Fibroblast of lung (primary cell): ENCODE results near the gene SNX30. TPM values are rescaled to one million over a fixed set of nuclear protein-coding genes. Genes with fewer than 3 reads are reported as not detected.

Source experiments
- DNase-seq, 2 donors: peaks; one replicate each; pipeline versions ENCODE4 v3.0.0 to v3.0.0-alpha.2; 2010; ENCODE audit warnings: low read depth in 2 of 2
- H2AFZ ChIP-seq: 2 replicates; pipeline ENCODE4 v1.5.1; 2012; ENCODE audit warnings: low read length, control low read depth, inconsistent platforms
- H3K27ac ChIP-seq: 2 replicates; pipeline ENCODE4 v1.5.1; 2011; ENCODE audit warnings: low read length, control low read depth; ENCODE audit not compliant: insufficient read depth
- H3K27me3 ChIP-seq: 2 replicates; pipeline ENCODE4 v1.5.1; 2011; ENCODE audit warnings: mild to moderate bottlenecking, low read length; ENCODE audit not compliant: control insufficient read depth, insufficient read depth
- H3K36me3 ChIP-seq: 2 replicates; pipeline ENCODE4 v1.5.1; 2011; ENCODE audit warnings: low read length; ENCODE audit not compliant: control insufficient read depth, insufficient read depth
- H3K4me1 ChIP-seq: 2 replicates; pipeline ENCODE4 v1.5.1; 2011; ENCODE audit warnings: low read length; ENCODE audit not compliant: control insufficient read depth, insufficient read depth; ENCODE audit errors: extremely low read depth
- H3K4me2 ChIP-seq: 2 replicates; pipeline ENCODE4 v1.5.1; 2011; ENCODE audit warnings: low read length, control low read depth; ENCODE audit not compliant: insufficient read depth; ENCODE audit errors: extremely low read depth
- H3K4me3 ChIP-seq, 4 experiments: fragments of 200-600 bp in 1 of 4; sonication (generic) in 1 of 4; replicated peaks in 1 of 4; 2 replicates each; pipeline ENCODE4 v1.5.1; 2011 to 2016; ENCODE audit warnings: low read length in 4 of 4, low read depth in 3 of 4, mild to moderate bottlenecking in 3 of 4, control low read depth in 2 of 4, inconsistent platforms in 1 of 4, mixed read lengths in 1 of 4; ENCODE audit not compliant: insufficient read depth in 1 of 4; ENCODE audit errors: control extremely low read depth in 1 of 4
- H3K79me2 ChIP-seq: 2 replicates; pipeline ENCODE4 v1.5.1; 2012; ENCODE audit warnings: mild to moderate bottlenecking, low read length, inconsistent platforms; ENCODE audit not compliant: control insufficient read depth, insufficient read depth
- H3K9ac ChIP-seq: 2 replicates; pipeline ENCODE4 v1.5.1; 2011; ENCODE audit warnings: mild to moderate bottlenecking, low read length, control low read depth; ENCODE audit not compliant: insufficient read depth
- H3K9me3 ChIP-seq: 2 replicates; pipeline ENCODE4 v1.5.1; 2012; ENCODE audit warnings: low read depth, low read length; ENCODE audit not compliant: control insufficient read depth, insufficient read depth
- H4K20me1 ChIP-seq: 2 replicates; pipeline ENCODE4 v1.5.1; 2011; ENCODE audit warnings: low read length; ENCODE audit not compliant: control insufficient read depth, insufficient read depth; ENCODE audit errors: extremely low read depth
- EZH2 ChIP-seq: IDR thresholded peaks from 2 replicates; pipeline ENCODE4 v1.5.1; 2012; ENCODE audit warnings: low read length, control low read depth, mild to moderate bottlenecking; ENCODE audit errors: missing control alignments
- polyA plus RNA-seq, 2 donors: library from polyadenylated mRNA; depleted of rRNA in 1 of 2; stranded (reverse) in 1 of 2; unstranded in 1 of 2; fragments of >200 nt; gene quantifications; 2 replicates each; pipeline ENCODE4 v1.2.1, GENCODE V29; 2011 to 2012; ENCODE audit warnings: missing spikeins in 1 of 2
- total RNA-seq: library from RNA; depleted of rRNA; stranded (reverse); fragments of >200 nt; gene quantifications from 2 replicates; pipeline ENCODE4 v1.2.1, GENCODE V29; 2014
- TF ChIP-seq, protein P1 (sequence below), 2 donors: IDR thresholded peaks in 1 of 2; conservative IDR thresholded peaks in 1 of 2; 1 replicate in 1 of 2; 2 replicates in 1 of 2; pipeline ENCODE4 v1.5.1; 2011 to 2012; ENCODE audit warnings: low read length in 2 of 2, control low read depth in 1 of 2, inconsistent platforms in 1 of 2, low read depth in 1 of 2, mild to moderate bottlenecking in 1 of 2

Gene SNX30
- total and polyA plus RNA-seq, 2 donors (not counting 1 experiment from before 2014, with no cell fraction given): 7.9 to 20.6 TPM

- Histone ChIP-seq H3K79me2 (no peaks in the 10 kb centered on the region), H3K4me3 (no peak overlapping the region), H2AFZ (no peak overlapping the region), H3K4me1 (no peaks in the 10 kb centered on the region), H3K4me2 (no peak overlapping the region), H3K27ac (no peak overlapping the region), H3K27me3 (peaks cover 2% of the 10 kb centered on the region), H3K9ac (no peak overlapping the region), H4K20me1 (no peaks in the 10 kb centered on the region), H3K36me3 (no peaks in the 10 kb centered on the region), H3K9me3 (no peaks in the 10 kb centered on the region)
- DNase-seq: no peak
- TF ChIP-seq EZH2: no peak
- TF ChIP-seq, protein P1, sequence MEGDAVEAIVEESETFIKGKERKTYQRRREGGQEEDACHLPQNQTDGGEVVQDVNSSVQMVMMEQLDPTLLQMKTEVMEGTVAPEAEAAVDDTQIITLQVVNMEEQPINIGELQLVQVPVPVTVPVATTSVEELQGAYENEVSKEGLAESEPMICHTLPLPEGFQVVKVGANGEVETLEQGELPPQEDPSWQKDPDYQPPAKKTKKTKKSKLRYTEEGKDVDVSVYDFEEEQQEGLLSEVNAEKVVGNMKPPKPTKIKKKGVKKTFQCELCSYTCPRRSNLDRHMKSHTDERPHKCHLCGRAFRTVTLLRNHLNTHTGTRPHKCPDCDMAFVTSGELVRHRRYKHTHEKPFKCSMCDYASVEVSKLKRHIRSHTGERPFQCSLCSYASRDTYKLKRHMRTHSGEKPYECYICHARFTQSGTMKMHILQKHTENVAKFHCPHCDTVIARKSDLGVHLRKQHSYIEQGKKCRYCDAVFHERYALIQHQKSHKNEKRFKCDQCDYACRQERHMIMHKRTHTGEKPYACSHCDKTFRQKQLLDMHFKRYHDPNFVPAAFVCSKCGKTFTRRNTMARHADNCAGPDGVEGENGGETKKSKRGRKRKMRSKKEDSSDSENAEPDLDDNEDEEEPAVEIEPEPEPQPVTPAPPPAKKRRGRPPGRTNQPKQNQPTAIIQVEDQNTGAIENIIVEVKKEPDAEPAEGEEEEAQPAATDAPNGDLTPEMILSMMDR (conservative IDR thresholded peaks at IDR 0.05 in 1 of 2, IDR thresholded peaks at IDR 0.05 in 1 of 2; ENCODE audit: low read depth in 1 of 2, low read length in 2 of 2): no peak
Measured at GRCh38 chr9:112912636-112913035, 162.1 kb downstream of the SNX30 start.

DNA sequence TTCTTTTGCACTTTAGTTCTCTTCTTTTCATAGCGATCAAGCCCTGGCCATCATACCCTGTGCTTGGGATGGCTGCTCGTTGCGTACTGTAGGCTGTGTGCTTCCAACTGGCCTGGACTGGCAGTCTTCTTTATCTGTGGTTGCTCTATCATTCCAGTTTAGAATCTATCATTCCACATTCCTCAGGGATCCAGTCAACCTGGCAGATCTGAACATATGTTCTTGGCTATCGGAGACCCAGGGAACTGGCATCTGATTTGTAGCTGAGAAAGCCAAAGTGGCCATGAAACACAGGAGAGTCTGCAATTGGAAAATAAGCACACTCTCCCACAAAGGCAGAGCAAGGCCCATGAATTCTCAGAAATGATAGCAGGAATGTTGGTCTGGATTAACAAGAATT lies 162.8 kb downstream of the SNX30 start:
- Histone ChIP-seq H3K27ac (no peak overlapping the region), H3K4me1 (no peaks in the 10 kb centered on the region), H3K36me3 (no peaks in the 10 kb centered on the region), H3K27me3 (peaks cover 2% of the 10 kb centered on the region), H2AFZ (no peak overlapping the region), H4K20me1 (no peaks in the 10 kb centered on the region), H3K9me3 (no peaks in the 10 kb centered on the region), H3K9ac (no peak overlapping the region), H3K79me2 (no peaks in the 10 kb centered on the region), H3K4me3 (no peak overlapping the region), H3K4me2 (no peak overlapping the region)
- no peak for DNase-seq
- TF ChIP-seq EZH2: no peak
- TF ChIP-seq, protein P1 (conservative IDR thresholded peaks at IDR 0.05 in 1 of 2, IDR thresholded peaks at IDR 0.05 in 1 of 2; ENCODE audit: low read depth in 1 of 2, low read length in 2 of 2): no peak

GRCh38 chr9:112914524-112914923 lies 164.0 kb downstream of the SNX30 start:
- H4K20me1 ChIP-seq: no peaks in the 10 kb centered on the region
- no peaks in the 10 kb centered on the region for H3K9me3 ChIP-seq
- H3K36me3 ChIP-seq: no peaks in the 10 kb centered on the region
- no peak overlapping the region for H3K4me3 ChIP-seq
- TF ChIP-seq EZH2: no peak
- TF ChIP-seq, protein P1 (conservative IDR thresholded peaks at IDR 0.05 in 1 of 2, IDR thresholded peaks at IDR 0.05 in 1 of 2; ENCODE audit: low read depth in 1 of 2, low read length in 2 of 2): no peak
- no peak overlapping the region for H3K4me2 ChIP-seq
- no peak overlapping the region for H3K27ac ChIP-seq
- H3K9ac ChIP-seq: no peak overlapping the region
- H3K79me2 ChIP-seq: no peaks in the 10 kb centered on the region
- peaks cover 2% of the 10 kb centered on the region for H3K27me3 ChIP-seq
- H3K4me1 ChIP-seq: no peaks in the 10 kb centered on the region
- H2AFZ ChIP-seq: no peak overlapping the region
- no peak for DNase-seq
